Esophagus (tissue), 2 donors: ENCODE results near the gene GALNTL6. TPM values are rescaled to one million over a fixed set of nuclear protein-coding genes. Genes with fewer than 3 reads are reported as not detected.

Experiments used
- H3K27ac ChIP-seq, 2 donors: one replicate each; pipeline ENCODE4 v1.5.1; 2013; ENCODE audit warnings: low read depth in 2 of 2, mild to moderate bottlenecking in 2 of 2, inconsistent platforms in 1 of 2, low read length in 1 of 2, moderate library complexity in 1 of 2
- H3K27me3 ChIP-seq, 2 donors: one replicate each; pipeline ENCODE4 v1.6.1; 2013; ENCODE audit warnings: low read length in 2 of 2, control low read depth in 1 of 2, mild to moderate bottlenecking in 1 of 2; ENCODE audit not compliant: insufficient read depth in 2 of 2, control insufficient read depth in 1 of 2
- H3K36me3 ChIP-seq, 2 donors: one replicate each; pipeline ENCODE4 v1.6.1; 2013; ENCODE audit warnings: low read length in 1 of 2; ENCODE audit not compliant: control insufficient read depth in 2 of 2, insufficient read depth in 2 of 2
- H3K4me1 ChIP-seq, 2 donors: one replicate each; pipeline ENCODE4 v1.6.1; 2013; ENCODE audit warnings: low read length in 1 of 2; ENCODE audit not compliant: control insufficient read depth in 2 of 2, insufficient read depth in 2 of 2
- H3K4me3 ChIP-seq, 2 donors: one replicate each; pipeline ENCODE4 v1.5.1; 2013; ENCODE audit warnings: low read length in 2 of 2, mild to moderate bottlenecking in 2 of 2, low read depth in 1 of 2, moderate library complexity in 1 of 2
- H3K9me3 ChIP-seq, 2 donors: one replicate each; pipeline ENCODE4 v1.6.1; 2013; ENCODE audit warnings: mild to moderate bottlenecking in 2 of 2, low read depth in 1 of 2, low read length in 1 of 2, moderate library complexity in 1 of 2; ENCODE audit not compliant: control insufficient read depth in 2 of 2, insufficient read depth in 1 of 2
- WGBS, 2 donors: extraction: QIAGEN DNeasy Blood & Tissue Kit; methylation state at CpG; one replicate each; pipeline ENCODE4 v1.1.7; 2013; 5-methylcytosine and 5-hydroxymethylcytosine counted together
- polyA plus RNA-seq, 2 donors: library from polyadenylated mRNA; stranded (reverse); fragments of 200-250 nt; gene quantifications; one replicate each; pipeline ENCODE4 v1.2.3, GENCODE V29; 2013
- donor health status: healthy with polysubstance abuse.
- donor health status: Bipolar disorder and iron deficiency.

The GALNTL6 gene
- polyA plus RNA-seq, 2 donors: not detected

GRCh38 chr4:172654457-172654856, 841.3 kb downstream of the GALNTL6 start:
- H3K4me1 ChIP-seq: no peaks in the 10 kb centered on the region
- 55 to 64% methylated on average over 3 of the region's 3 CpGs for WGBS, 2 donors

GRCh38 chr4:172656055-172656454, 842.9 kb downstream of the GALNTL6 start:
- H3K4me3 ChIP-seq: no peak overlapping the region
- no peak overlapping the region for H3K27ac ChIP-seq
- WGBS, 2 donors: 63 to 76% methylated on average over 5 of the region's 5 CpGs
- H3K27me3 ChIP-seq: no peaks in the 10 kb centered on the region
- H3K9me3 ChIP-seq: no peaks in the 10 kb centered on the region
- no peaks in the 10 kb centered on the region for H3K36me3 ChIP-seq
- H3K4me1 ChIP-seq: no peaks in the 10 kb centered on the region

More at GRCh38 chr4:172654457-172654856, 841.3 kb downstream of the GALNTL6 start:
- Histone ChIP-seq H3K27me3 (no peaks in the 10 kb centered on the region), H3K27ac (no peak overlapping the region), H3K36me3 (no peaks in the 10 kb centered on the region), H3K9me3 (no peaks in the 10 kb centered on the region), H3K4me3 (no peak overlapping the region)

- no peaks in the 10 kb centered on the region for H3K4me1 ChIP-seq
- no peaks in the 10 kb centered on the region for H3K9me3 ChIP-seq
- H3K4me3 ChIP-seq: no peak overlapping the region
- 44 to 47% methylated on average over 6 of the region's 6 CpGs for WGBS, 2 donors
- H3K36me3 ChIP-seq: no peaks in the 10 kb centered on the region
- H3K27me3 ChIP-seq: no peaks in the 10 kb centered on the region
- no peak overlapping the region for H3K27ac ChIP-seq
Observed at GRCh38 chr4:172657081-172657480, 843.9 kb downstream of the GALNTL6 start.

GRCh38 chr4:172660251-172660650, 847.0 kb downstream of the GALNTL6 start:
- no peak overlapping the region for H3K27ac ChIP-seq
- no peaks in the 10 kb centered on the region for H3K9me3 ChIP-seq
- no peak overlapping the region for H3K4me3 ChIP-seq
- 64 to 65% methylated on average over 3 of the region's 3 CpGs for WGBS, 2 donors
- H3K36me3 ChIP-seq: no peaks in the 10 kb centered on the region
- no peaks in the 10 kb centered on the region for H3K4me1 ChIP-seq
- no peaks in the 10 kb centered on the region for H3K27me3 ChIP-seq

- no peaks in the 10 kb centered on the region for H3K4me1 ChIP-seq
- no peak overlapping the region for H3K4me3 ChIP-seq
- H3K9me3 ChIP-seq: no peaks in the 10 kb centered on the region
- 90 to 95% methylated on average over 3 of the region's 3 CpGs for WGBS, 2 donors
- H3K27me3 ChIP-seq: no peaks in the 10 kb centered on the region
- no peaks in the 10 kb centered on the region for H3K36me3 ChIP-seq
- no peak overlapping the region for H3K27ac ChIP-seq
Observed at GRCh38 chr4:172662113-172662512, 848.9 kb downstream of the GALNTL6 start.

- 77 to 87% methylated on average over 6 of the region's 6 CpGs for WGBS, 2 donors
- no peaks in the 10 kb centered on the region for H3K9me3 ChIP-seq
Observed at GRCh38 chr4:172666711-172667368, 853.6 kb downstream of the GALNTL6 start.

GRCh38 chr4:172674811-172675210, 861.6 kb downstream of the GALNTL6 start:
- Histone ChIP-seq H3K4me1 (no peaks in the 10 kb centered on the region), H3K4me3 (no peak overlapping the region), H3K27ac (no peak overlapping the region), H3K27me3 (no peaks in the 10 kb centered on the region), H3K9me3 (no peaks in the 10 kb centered on the region), H3K36me3 (no peaks in the 10 kb centered on the region)

More at GRCh38 chr4:172666711-172667368, 853.6 kb downstream of the GALNTL6 start:
- no peaks in the 10 kb centered on the region for H3K4me1 ChIP-seq
- H3K36me3 ChIP-seq: no peaks in the 10 kb centered on the region
- no peak overlapping the region for H3K27ac ChIP-seq
- no peak overlapping the region for H3K4me3 ChIP-seq
- H3K27me3 ChIP-seq: no peaks in the 10 kb centered on the region

GRCh38 chr4:172675232-172675631, 862.0 kb downstream of the GALNTL6 start:
- Histone ChIP-seq H3K9me3 (no peaks in the 10 kb centered on the region), H3K4me1 (no peaks in the 10 kb centered on the region), H3K27ac (no peak overlapping the region), H3K36me3 (no peaks in the 10 kb centered on the region), H3K27me3 (no peaks in the 10 kb centered on the region), H3K4me3 (no peak overlapping the region)
- 94 to 97% methylated on average over 1 of the region's 1 CpG for WGBS, 2 donors

GRCh38 chr4:172680691-172681090, 867.5 kb downstream of the GALNTL6 start:
- H3K4me3 ChIP-seq: no peak overlapping the region
- no peaks in the 10 kb centered on the region for H3K27me3 ChIP-seq
- H3K36me3 ChIP-seq: no peaks in the 10 kb centered on the region
- H3K4me1 ChIP-seq: no peaks in the 10 kb centered on the region
- no peak overlapping the region for H3K27ac ChIP-seq
- H3K9me3 ChIP-seq: no peaks in the 10 kb centered on the region

- 69 to 74% methylated on average over 3 of the region's 3 CpGs for WGBS, 2 donors
- Histone ChIP-seq H3K9me3 (no peaks in the 10 kb centered on the region), H3K27ac (no peak overlapping the region), H3K4me3 (no peak overlapping the region), H3K4me1 (no peaks in the 10 kb centered on the region), H3K36me3 (no peaks in the 10 kb centered on the region), H3K27me3 (no peaks in the 10 kb centered on the region)
Observed at GRCh38 chr4:172683021-172683420, 869.8 kb downstream of the GALNTL6 start.
